HCT116 (cell line): ENCODE data around the gene TTC21B. TPM values are rescaled to one million over a fixed set of nuclear protein-coding genes. Genes with fewer than 3 reads are reported as not detected.

Source experiments
- ATAC-seq: fragments of 200-7000 bp; cut with Tn5 transposase; 2 replicates; pipeline ENCODE4 v1.9.1; 2020; ENCODE audit warnings: mild to moderate bottlenecking, moderate library complexity
- BruUV-seq: library from RNA; stranded (reverse); fragments of 400-500 nt; replicated peaks from 2 replicates; lab custom pipeline; 2021; lab: Mats Ljungman, UMichigan
- CTCF ChIA-PET: fragments of 300-600 bp; sonication (Branson Sonifier 250); formaldehyde crosslinking; loops from one replicate; lab custom pipeline; 2021; ENCODE audit warnings: antibody characterized with exemption; lab: Charles Lee
- POLR2A ChIA-PET: fragments of 300-600, 350-600 bp; sonication (Branson Sonifier 250); formaldehyde crosslinking; loops from one replicate; lab custom pipeline; 2021; ENCODE audit warnings: antibody characterized with exemption; lab: Charles Lee
- RAD21 ChIA-PET, 2 experiments: fragments of 300-600 bp; sonication (Branson Sonifier 250); formaldehyde crosslinking; loops; one replicate each; lab custom pipeline; 2023; ENCODE audit warnings: low total read pairs in 2 of 2; ENCODE audit not compliant: uncharacterized antibody in 2 of 2, unreplicated experiment in 2 of 2, low non-redundant PET in 1 of 2; lab: Charles Lee
- DNase-seq: peaks from one replicate; pipeline ENCODE4 v3.0.0-alpha.2; 2010; ENCODE audit warnings: low read depth, low spot score
- H2AFZ ChIP-seq: fragments of 200-600 bp; shearing (Covaris generic), sonication (generic); 2 replicates; pipeline ENCODE4 v1.6.1; 2017; ENCODE audit warnings: low read depth, mixed run types, mixed read lengths, antibody characterized with exemption, low read length; ENCODE audit not compliant: poor library complexity, severe bottlenecking
- H3K27ac ChIP-seq: 2 replicates; pipeline ENCODE4 v1.5.1; 2012; ENCODE audit warnings: low read depth, low read length
- H3K27me3 ChIP-seq: fragments of 200-600 bp; sonication (generic); 2 replicates; pipeline ENCODE4 v1.6.1; 2016; ENCODE audit warnings: mixed run types, low read length, mixed read lengths; ENCODE audit not compliant: insufficient read depth
- H3K36me3 ChIP-seq, 2 experiments: fragments of 200-500 bp in 1 of 2; fragments of 200-600 bp in 1 of 2; sonication (Bioruptor generic) in 1 of 2; sonication (generic) in 1 of 2; 2 replicates each; pipeline versions ENCODE4 v1.5.1 to v1.6.1; 2014 to 2016; ENCODE audit warnings: low read length in 2 of 2, inconsistent platforms in 1 of 2, mixed read lengths in 1 of 2, mixed run types in 1 of 2; ENCODE audit not compliant: insufficient read depth in 2 of 2, control insufficient read depth in 1 of 2
- H3K4me1 ChIP-seq, 2 experiments: fragments of 200-600 bp in 1 of 2; sonication (generic) in 1 of 2; 2 replicates each; pipeline versions ENCODE4 v1.5.1 to v1.6.1; 2012 to 2017; ENCODE audit warnings: low read length in 2 of 2, inconsistent platforms in 1 of 2, mild to moderate bottlenecking in 1 of 2, mixed read lengths in 1 of 2, mixed run types in 1 of 2, moderate library complexity in 1 of 2; ENCODE audit not compliant: insufficient read depth in 2 of 2, control insufficient read depth in 1 of 2
- H3K4me2 ChIP-seq: fragments of 200-600 bp; sonication (generic); 2 replicates; pipeline ENCODE4 v1.6.1; 2017; ENCODE audit warnings: mixed run types, low read length, mixed read lengths
- H3K4me3 ChIP-seq, 2 experiments: fragments of 200-600 bp in 1 of 2; sonication (generic) in 1 of 2; replicated peaks in 1 of 2; 2 replicates each; pipeline ENCODE4 v1.5.1; 2011 to 2016; ENCODE audit warnings: low read length in 2 of 2, control low read depth in 1 of 2, low read depth in 1 of 2, mild to moderate bottlenecking in 1 of 2, mixed read lengths in 1 of 2, mixed run types in 1 of 2
- H3K79me2 ChIP-seq: fragments of 200-600 bp; sonication (generic); 2 replicates; pipeline ENCODE4 v1.6.1; 2017; ENCODE audit warnings: mild to moderate bottlenecking, mixed run types, low read length, moderate library complexity, mixed read lengths; ENCODE audit not compliant: insufficient read depth
- H3K9ac ChIP-seq: fragments of 200-600 bp; sonication (generic); 2 replicates; pipeline ENCODE4 v1.6.1; 2016; ENCODE audit warnings: low read length, mixed read lengths
- H3K9me2 ChIP-seq: fragments of 200-600 bp; sonication (generic), shearing (Covaris generic); 2 replicates; pipeline ENCODE4 v1.6.1; 2017; ENCODE audit warnings: mixed run types, mild to moderate bottlenecking, moderate library complexity; ENCODE audit not compliant: insufficient read depth
- H3K9me3 ChIP-seq, 2 experiments: fragments of 200-500 bp in 1 of 2; fragments of 200-600 bp in 1 of 2; sonication (Bioruptor generic) in 1 of 2; sonication (generic) in 1 of 2; 2 replicates each; pipeline ENCODE4 v1.6.1; 2014 to 2017; ENCODE audit warnings: low read length in 2 of 2, mixed read lengths in 2 of 2, inconsistent platforms in 1 of 2, low read depth in 1 of 2, mild to moderate bottlenecking in 1 of 2, mixed run types in 1 of 2, moderate library complexity in 1 of 2; ENCODE audit not compliant: control insufficient read depth in 1 of 2, insufficient read depth in 1 of 2
- H4K20me1 ChIP-seq: fragments of 200-600 bp; sonication (generic), shearing (Covaris generic); 2 replicates; pipeline ENCODE4 v1.6.1; 2017; ENCODE audit warnings: mixed run types, mild to moderate bottlenecking, moderate library complexity; ENCODE audit not compliant: insufficient read depth
- CBX3 ChIP-seq: IDR thresholded peaks from 2 replicates; pipeline ENCODE4 v1.6.1; 2012; ENCODE audit warnings: low read depth
- ELF1 ChIP-seq: IDR thresholded peaks from 2 replicates; pipeline ENCODE4 v1.6.1; 2012; ENCODE audit warnings: low read depth, borderline replicate concordance
- EZH2 ChIP-seq: fragments of 200-600 bp; sonication (generic); IDR thresholded peaks from 2 replicates; pipeline ENCODE4 v1.6.1; 2017; ENCODE audit warnings: antibody characterized with exemption, mixed run types
- EZH2phosphoT487 ChIP-seq: fragments of 200-600 bp; IDR thresholded peaks from 2 replicates; pipeline ENCODE4 v1.6.1; 2018; ENCODE audit warnings: antibody characterized with exemption, borderline replicate concordance
- FOSL1 ChIP-seq: IDR thresholded peaks from 2 replicates; pipeline ENCODE4 v1.6.1; 2012; ENCODE audit warnings: low read depth
- JUND ChIP-seq: IDR thresholded peaks from 2 replicates; pipeline ENCODE4 v1.6.1; 2012
- POLR2A ChIP-seq: IDR thresholded peaks from 2 replicates; pipeline ENCODE4 v1.7.0; 2011; ENCODE audit warnings: borderline replicate concordance; ENCODE audit not compliant: insufficient read depth, insufficient read length; ENCODE audit errors: extremely low read depth
- POLR2AphosphoS5 ChIP-seq: IDR thresholded peaks from 2 replicates; pipeline ENCODE4 v1.6.1; 2011; ENCODE audit warnings: mild to moderate bottlenecking, low read depth, low read length, moderate library complexity
- RAD21 ChIP-seq: IDR thresholded peaks from 2 replicates; pipeline ENCODE4 v1.6.1; 2012; ENCODE audit warnings: low read depth, mild to moderate bottlenecking
- SIN3A ChIP-seq: IDR thresholded peaks from 2 replicates; pipeline ENCODE4 v1.6.1; 2012; ENCODE audit warnings: low read depth
- SP1 ChIP-seq: IDR thresholded peaks from 2 replicates; pipeline ENCODE4 v1.6.1; 2012; ENCODE audit warnings: low read depth
- SRF ChIP-seq: IDR thresholded peaks from 2 replicates; pipeline ENCODE4 v1.6.1; 2012; ENCODE audit warnings: low read depth
- TCF7L2 ChIP-seq: IDR thresholded peaks from 2 replicates; pipeline ENCODE4 v1.7.0; 2011; ENCODE audit warnings: borderline replicate concordance, inconsistent platforms; ENCODE audit not compliant: insufficient read depth, insufficient read length; ENCODE audit errors: extremely low read depth
- intact Hi-C: fragments of 100-400 bp; cut with micrococcal nuclease; formaldehyde crosslinking; loops from 2 replicates; pipeline ENCODE4 v1.10.0; 2022
- total RNA-seq: library from RNA; stranded (reverse); gene quantifications from one replicate; pipeline ENCODE4 v1.2.1, GENCODE V29; 2021; ENCODE audit not compliant: unreplicated experiment
- TF ChIP-seq, protein P1 (sequence below): IDR thresholded peaks from 2 replicates; pipeline ENCODE4 v1.6.1; 2011; ENCODE audit warnings: mild to moderate bottlenecking, low read length, moderate library complexity; ENCODE audit not compliant: insufficient replicate concordance; ENCODE audit errors: extremely low read depth

TTC21B gene
- total RNA-seq, 1 experiment from 2014 or later = 12.2 TPM

DNA sequence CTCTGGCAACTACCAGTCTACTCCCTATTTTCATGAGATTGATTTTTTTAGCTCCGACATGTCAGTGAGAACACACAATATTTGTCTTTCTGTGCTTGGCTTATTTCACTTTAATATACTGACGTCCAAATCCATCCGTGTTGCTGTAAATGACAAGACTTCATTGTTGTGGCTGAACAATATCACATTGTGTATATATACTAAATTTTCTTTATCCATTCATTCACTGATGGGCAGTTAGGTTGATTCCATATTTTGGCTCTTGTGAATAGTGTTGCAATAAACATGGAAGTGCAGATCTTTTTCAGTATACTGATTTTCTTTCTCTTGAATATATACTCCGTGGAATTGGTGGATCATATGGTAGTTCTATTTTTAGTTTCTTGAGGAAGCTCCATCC lies 5.8 kb upstream of the TTC21B start:
- Histone ChIP-seq H3K36me3 (no peaks in the 10 kb centered on the region), H3K27me3 (no peaks in the 10 kb centered on the region), H3K9me2 (no peaks in the 10 kb centered on the region; the same call in 1 of the 2 replicates), H3K4me1 (peaks cover 0 to 5% of the 10 kb centered on the region in 2 experiments; a peak in 2 of 4 replicates), H4K20me1 (no peaks in the 10 kb centered on the region), H3K4me3 (no peak overlapping the region), H3K27ac (no peak overlapping the region), H3K9me3 (no peaks in the 10 kb centered on the region), H3K4me2 (no peak overlapping the region), H3K9ac (no peak overlapping the region), H2AFZ (no peak overlapping the region), H3K79me2 (no peaks in the 10 kb centered on the region)
- TF ChIP-seq TCF7L2 (no peak), CBX3 (no peak), SRF (no peak), SP1 (no peak), RAD21 (no peak), ELF1 (no peak), EZH2phosphoT487 (no peak), POLR2A (no peak), POLR2AphosphoS5 (no peak), JUND (no peak), SIN3A (no peak), EZH2 (no peak), FOSL1 (no peak)
- TF ChIP-seq, protein P1, sequence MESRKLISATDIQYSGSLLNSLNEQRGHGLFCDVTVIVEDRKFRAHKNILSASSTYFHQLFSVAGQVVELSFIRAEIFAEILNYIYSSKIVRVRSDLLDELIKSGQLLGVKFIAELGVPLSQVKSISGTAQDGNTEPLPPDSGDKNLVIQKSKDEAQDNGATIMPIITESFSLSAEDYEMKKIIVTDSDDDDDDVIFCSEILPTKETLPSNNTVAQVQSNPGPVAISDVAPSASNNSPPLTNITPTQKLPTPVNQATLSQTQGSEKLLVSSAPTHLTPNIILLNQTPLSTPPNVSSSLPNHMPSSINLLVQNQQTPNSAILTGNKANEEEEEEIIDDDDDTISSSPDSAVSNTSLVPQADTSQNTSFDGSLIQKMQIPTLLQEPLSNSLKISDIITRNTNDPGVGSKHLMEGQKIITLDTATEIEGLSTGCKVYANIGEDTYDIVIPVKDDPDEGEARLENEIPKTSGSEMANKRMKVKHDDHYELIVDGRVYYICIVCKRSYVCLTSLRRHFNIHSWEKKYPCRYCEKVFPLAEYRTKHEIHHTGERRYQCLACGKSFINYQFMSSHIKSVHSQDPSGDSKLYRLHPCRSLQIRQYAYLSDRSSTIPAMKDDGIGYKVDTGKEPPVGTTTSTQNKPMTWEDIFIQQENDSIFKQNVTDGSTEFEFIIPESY = no peak
- ChIA-PET POLR2A (no interaction called here), RAD21 (no interaction called here), CTCF (no interaction called here)
- no TSS peak for BruUV-seq
- intact Hi-C loops = no loop called here
- ATAC-seq (no peak), DNase-seq (no peak)
